Adrenal gland (tissue), 5 donors: ENCODE results near the gene ZGRF1.

Source experiments
- POLR2A ChIP-seq, 2 donors: fragments of 450-650 bp; IDR thresholded peaks; one replicate each; pipeline ENCODE4 v1.6.1; 2017; ENCODE audit warnings: antibody characterized with exemption in 2 of 2, mild to moderate bottlenecking in 2 of 2, moderate library complexity in 1 of 2
- TF ChIP-seq, protein P1 (sequence below), 6 experiments: fragments of 450-650 bp in 4 of 6; fragments of 200-600 bp in 2 of 6; sonication (generic) in 1 of 6; IDR thresholded peaks; 1 replicate in 5 of 6; 2 replicates in 1 of 6; pipeline versions ENCODE4 v1.5.1 to v1.8.0; 2016 to 2021; ENCODE audit warnings: antibody characterized with exemption in 6 of 6, mild to moderate bottlenecking in 2 of 6, moderate library complexity in 1 of 6
- donor health status: DM: no; HTN: no; CAD: no.

DNA sequence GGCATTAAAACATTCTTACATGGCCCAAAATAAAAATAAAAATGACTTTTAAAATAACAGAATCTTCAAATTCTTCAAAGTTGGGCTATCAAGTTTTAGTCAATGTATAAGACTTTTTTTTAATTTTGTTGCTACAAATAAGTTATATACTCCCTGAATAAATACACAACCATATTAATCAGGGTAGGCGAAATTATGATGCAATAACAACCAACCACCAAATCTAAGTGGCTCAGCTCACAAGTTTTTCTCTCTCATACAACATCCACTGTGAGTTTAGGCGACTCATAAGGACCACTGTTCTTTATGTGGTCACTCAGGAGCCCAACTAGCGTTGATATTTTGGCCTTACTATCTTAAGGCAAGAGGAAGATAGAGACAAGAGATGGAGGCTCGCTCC is 131.9 kb downstream of the ZGRF1 start:
- TF ChIP-seq, protein P1, sequence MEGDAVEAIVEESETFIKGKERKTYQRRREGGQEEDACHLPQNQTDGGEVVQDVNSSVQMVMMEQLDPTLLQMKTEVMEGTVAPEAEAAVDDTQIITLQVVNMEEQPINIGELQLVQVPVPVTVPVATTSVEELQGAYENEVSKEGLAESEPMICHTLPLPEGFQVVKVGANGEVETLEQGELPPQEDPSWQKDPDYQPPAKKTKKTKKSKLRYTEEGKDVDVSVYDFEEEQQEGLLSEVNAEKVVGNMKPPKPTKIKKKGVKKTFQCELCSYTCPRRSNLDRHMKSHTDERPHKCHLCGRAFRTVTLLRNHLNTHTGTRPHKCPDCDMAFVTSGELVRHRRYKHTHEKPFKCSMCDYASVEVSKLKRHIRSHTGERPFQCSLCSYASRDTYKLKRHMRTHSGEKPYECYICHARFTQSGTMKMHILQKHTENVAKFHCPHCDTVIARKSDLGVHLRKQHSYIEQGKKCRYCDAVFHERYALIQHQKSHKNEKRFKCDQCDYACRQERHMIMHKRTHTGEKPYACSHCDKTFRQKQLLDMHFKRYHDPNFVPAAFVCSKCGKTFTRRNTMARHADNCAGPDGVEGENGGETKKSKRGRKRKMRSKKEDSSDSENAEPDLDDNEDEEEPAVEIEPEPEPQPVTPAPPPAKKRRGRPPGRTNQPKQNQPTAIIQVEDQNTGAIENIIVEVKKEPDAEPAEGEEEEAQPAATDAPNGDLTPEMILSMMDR (IDR thresholded peaks at IDR 0.05): no peak
- no peak for TF ChIP-seq POLR2A (IDR thresholded peaks at IDR 0.05)
